Left ventricle myocardium inferior (tissue), 1 donor: ENCODE measurements around the gene POR. TPM values are rescaled to one million over a fixed set of nuclear protein-coding genes. Genes with fewer than 3 reads are reported as not detected.
A peak's percentile ranks its signal among the peaks of the same experiment; 100 is the strongest.
"Not testable (repeated sequence)": the region's sequence is repeated elsewhere in the genome, so short reads cannot be mapped to it uniquely, and the experiment has no call there.

Experiments
- DNase-seq: peaks from one replicate; pipeline ENCODE4 v3.0.0-alpha.2; 2020
- H3K27ac ChIP-seq: fragments of 200-600 bp; replicated peaks from 2 replicates; pipeline ENCODE4 v1.8.0; 2021
- H3K27me3 ChIP-seq: fragments of 200-600 bp; 2 replicates; pipeline ENCODE4 v1.8.0; 2021; ENCODE audit warnings: low read depth
- H3K36me3 ChIP-seq: fragments of 200-600 bp; 2 replicates; pipeline ENCODE4 v1.8.0; 2021
- H3K4me1 ChIP-seq: fragments of 200-600 bp; 2 replicates; pipeline ENCODE4 v1.8.0; 2021
- H3K4me3 ChIP-seq: fragments of 200-600 bp; 2 replicates; pipeline ENCODE4 v1.8.0; 2021; ENCODE audit warnings: mild to moderate bottlenecking, moderate library complexity
- H3K9me3 ChIP-seq: fragments of 200-600 bp; replicated peaks from 2 replicates; pipeline ENCODE4 v1.8.0; 2021
- intact Hi-C: fragments of 100-400 bp; cut with micrococcal nuclease; formaldehyde crosslinking; loops from one replicate; pipeline ENCODE4 v1.11.0; 2022
- total RNA-seq: library from RNA; stranded (reverse); fragmentation: NEBNext Ultra II Directional; extraction: Animal tissue kit (Norgen Biotek cat#: 25700); gene quantifications from one replicate; pipeline ENCODE4 v1.2.1, GENCODE V29; 2021
- TF ChIP-seq, protein P1 (sequence below): fragments of 200-600 bp; IDR thresholded peaks from 2 replicates; pipeline ENCODE4 v1.8.0; 2021; ENCODE audit warnings: antibody characterized with exemption, mild to moderate bottlenecking, borderline replicate concordance
- donor health status: DM: no; HTN: yes; CAD: no; lungs with severe emphysema.

Gene POR
- total RNA-seq, 1 donor from 2014 or later = 72.9 TPM

- no peak for DNase-seq
- Histone ChIP-seq H3K27ac (no peak overlapping the region), H3K27me3 (no peaks in the 10 kb centered on the region), H3K4me1 (peaks cover 21% of the 10 kb centered on the region), H3K36me3 (no peaks in the 10 kb centered on the region), H3K9me3 (no peaks in the 10 kb centered on the region), H3K4me3 (no peak overlapping the region)
- intact Hi-C loops = no loop called here
- TF ChIP-seq, protein P1, sequence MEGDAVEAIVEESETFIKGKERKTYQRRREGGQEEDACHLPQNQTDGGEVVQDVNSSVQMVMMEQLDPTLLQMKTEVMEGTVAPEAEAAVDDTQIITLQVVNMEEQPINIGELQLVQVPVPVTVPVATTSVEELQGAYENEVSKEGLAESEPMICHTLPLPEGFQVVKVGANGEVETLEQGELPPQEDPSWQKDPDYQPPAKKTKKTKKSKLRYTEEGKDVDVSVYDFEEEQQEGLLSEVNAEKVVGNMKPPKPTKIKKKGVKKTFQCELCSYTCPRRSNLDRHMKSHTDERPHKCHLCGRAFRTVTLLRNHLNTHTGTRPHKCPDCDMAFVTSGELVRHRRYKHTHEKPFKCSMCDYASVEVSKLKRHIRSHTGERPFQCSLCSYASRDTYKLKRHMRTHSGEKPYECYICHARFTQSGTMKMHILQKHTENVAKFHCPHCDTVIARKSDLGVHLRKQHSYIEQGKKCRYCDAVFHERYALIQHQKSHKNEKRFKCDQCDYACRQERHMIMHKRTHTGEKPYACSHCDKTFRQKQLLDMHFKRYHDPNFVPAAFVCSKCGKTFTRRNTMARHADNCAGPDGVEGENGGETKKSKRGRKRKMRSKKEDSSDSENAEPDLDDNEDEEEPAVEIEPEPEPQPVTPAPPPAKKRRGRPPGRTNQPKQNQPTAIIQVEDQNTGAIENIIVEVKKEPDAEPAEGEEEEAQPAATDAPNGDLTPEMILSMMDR = no peak
Measured at GRCh38 chr7:75869776-75870379, 45.1 kb upstream of the POR start.

DNA sequence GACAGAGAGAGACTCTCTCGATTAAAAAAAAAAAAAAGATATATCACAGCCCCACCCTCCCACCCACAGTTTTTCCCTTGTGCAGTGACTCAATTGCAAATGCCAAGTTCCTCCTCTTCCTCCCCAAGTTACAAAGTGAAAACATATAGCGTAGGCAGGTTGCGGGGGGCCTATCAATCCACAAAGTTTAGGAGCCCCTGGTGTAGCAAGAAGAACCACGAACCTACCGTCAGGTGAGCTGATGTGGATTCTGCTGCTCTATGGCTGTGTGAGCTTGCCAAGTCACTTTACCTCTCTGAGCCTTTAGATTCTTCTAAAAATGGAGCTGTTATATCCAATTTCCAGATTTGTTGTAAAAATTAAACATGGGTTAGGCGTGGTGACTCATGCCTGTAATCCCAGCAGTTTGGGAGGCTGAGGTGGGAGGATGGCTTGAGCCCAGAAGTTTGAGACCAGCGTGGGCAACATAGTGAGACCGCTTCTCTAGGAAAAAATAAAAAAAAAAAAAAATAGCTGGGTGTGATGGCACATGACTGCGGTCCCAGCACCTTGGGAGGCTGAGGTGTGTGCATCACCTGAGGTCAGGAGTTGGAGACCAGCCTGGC lies 44.3 kb upstream of the POR start:
- Histone ChIP-seq H3K27ac (no peak overlapping the region), H3K4me1 (peaks cover 21% of the 10 kb centered on the region), H3K9me3 (no peaks in the 10 kb centered on the region), H3K4me3 (no peak overlapping the region), H3K27me3 (no peaks in the 10 kb centered on the region), H3K36me3 (no peaks in the 10 kb centered on the region)
- DNase-seq = no peak
- TF ChIP-seq, protein P1 = no peak
- intact Hi-C loops = no loop called here

DNA sequence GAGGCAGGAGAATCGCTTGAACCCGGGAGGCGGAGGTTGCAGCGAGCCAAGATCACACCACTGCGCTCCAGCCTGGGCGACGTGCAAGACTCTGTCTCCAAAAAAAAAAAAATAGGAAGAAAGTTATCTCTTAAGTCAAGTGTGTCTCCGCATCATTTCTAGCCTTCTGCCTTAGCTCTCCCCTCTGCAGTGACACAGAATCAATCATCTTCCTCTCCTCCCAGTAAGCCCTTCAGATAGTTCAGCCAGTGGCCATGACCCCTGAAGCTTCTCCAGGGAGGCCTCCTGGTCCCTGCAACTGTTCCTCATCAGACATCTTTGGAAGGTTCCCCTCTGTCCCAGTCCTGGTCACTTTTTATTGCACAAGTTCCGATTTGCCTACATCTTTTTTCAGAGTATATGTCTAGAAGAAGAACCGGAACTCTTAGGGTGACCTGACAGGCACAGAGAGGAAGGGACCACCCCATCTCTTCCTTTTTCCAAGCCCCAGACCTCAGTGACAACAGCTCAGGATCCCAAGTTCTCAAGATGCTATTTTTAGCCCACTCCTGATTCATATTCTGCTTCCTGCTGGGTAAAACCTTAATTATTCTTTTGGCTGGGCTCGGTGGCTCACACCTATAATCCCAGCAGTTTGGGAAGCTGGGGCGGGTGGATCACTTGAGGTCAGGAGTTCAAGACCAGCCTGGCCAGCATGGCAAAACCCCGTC lies 42.7 kb upstream of the POR start:
- H3K4me1 ChIP-seq = peaks cover 16% of the 10 kb centered on the region
- TF ChIP-seq, protein P1 = no peak
- intact Hi-C loops = no loop called here
- no peak overlapping the region for H3K4me3 ChIP-seq
- no peaks in the 10 kb centered on the region for H3K36me3 ChIP-seq
- H3K9me3 ChIP-seq = no peaks in the 10 kb centered on the region
- no peak for DNase-seq
- peak overlapping the region; percentile 81 for H3K27ac ChIP-seq
- no peaks in the 10 kb centered on the region for H3K27me3 ChIP-seq

GRCh38 chr7:75874180-75874579 lies 40.8 kb upstream of the POR start:
- H3K27ac ChIP-seq, H3K9me3 ChIP-seq, H3K4me3 ChIP-seq, DNase-seq, intact Hi-C loops, H3K36me3 ChIP-seq, H3K27me3 ChIP-seq: not testable (repeated sequence)
- H3K4me1 ChIP-seq = peaks cover 28% of the 10 kb centered on the region

GRCh38 chr7:75875113-75876080 lies 39.6 kb upstream of the POR start:
- H3K9me3 ChIP-seq = no peaks in the 10 kb centered on the region
- H3K36me3 ChIP-seq = no peaks in the 10 kb centered on the region
- H3K4me1 ChIP-seq = peaks cover 40% of the 10 kb centered on the region
- DNase-seq = no peak
- TF ChIP-seq, protein P1 = no peak
- intact Hi-C loops = no loop called here
- H3K27ac ChIP-seq = no peak overlapping the region
- H3K27me3 ChIP-seq = no peaks in the 10 kb centered on the region
- no peak overlapping the region for H3K4me3 ChIP-seq
